GM12891 (cell line): ENCODE data around the gene ICE1.

Experiments
- DNase-seq: peaks from one replicate; pipeline ENCODE4 v3.0.0; 2011; ENCODE audit warnings: low spot score; ENCODE audit not compliant: insufficient read length
- FAIRE-seq: peaks from 2 replicates; lab custom pipeline; 2011; peaks lifted over from hg19 to GRCh38; lab: Jason Lieb, UNC
- PAX5 ChIP-seq: IDR thresholded peaks from 2 replicates; pipeline ENCODE4 v1.6.1; 2011; ENCODE audit warnings: low read length, moderate library complexity, mild to moderate bottlenecking; ENCODE audit not compliant: insufficient read depth, severe bottlenecking
- POLR2A ChIP-seq: IDR thresholded peaks from 2 replicates; pipeline ENCODE4 v1.6.1; 2011; ENCODE audit warnings: low read depth, low read length, control low read depth
- POLR2AphosphoS5 ChIP-seq: IDR thresholded peaks from 2 replicates; pipeline ENCODE4 v1.6.1; 2011; ENCODE audit warnings: low read depth, low read length, control low read depth
- POU2F2 ChIP-seq: IDR thresholded peaks from 2 replicates; pipeline ENCODE4 v1.6.1; 2011; ENCODE audit warnings: low read depth, mild to moderate bottlenecking, control low read depth, low read length, moderate library complexity
- SPI1 ChIP-seq: IDR thresholded peaks from 2 replicates; pipeline ENCODE4 v1.6.1; 2011; ENCODE audit warnings: low read depth, low read length, control low read depth
- TAF1 ChIP-seq: IDR thresholded peaks from 2 replicates; pipeline ENCODE4 v1.6.1; 2011; ENCODE audit warnings: low read depth, low read length, control low read depth

Gene ICE1

DNA sequence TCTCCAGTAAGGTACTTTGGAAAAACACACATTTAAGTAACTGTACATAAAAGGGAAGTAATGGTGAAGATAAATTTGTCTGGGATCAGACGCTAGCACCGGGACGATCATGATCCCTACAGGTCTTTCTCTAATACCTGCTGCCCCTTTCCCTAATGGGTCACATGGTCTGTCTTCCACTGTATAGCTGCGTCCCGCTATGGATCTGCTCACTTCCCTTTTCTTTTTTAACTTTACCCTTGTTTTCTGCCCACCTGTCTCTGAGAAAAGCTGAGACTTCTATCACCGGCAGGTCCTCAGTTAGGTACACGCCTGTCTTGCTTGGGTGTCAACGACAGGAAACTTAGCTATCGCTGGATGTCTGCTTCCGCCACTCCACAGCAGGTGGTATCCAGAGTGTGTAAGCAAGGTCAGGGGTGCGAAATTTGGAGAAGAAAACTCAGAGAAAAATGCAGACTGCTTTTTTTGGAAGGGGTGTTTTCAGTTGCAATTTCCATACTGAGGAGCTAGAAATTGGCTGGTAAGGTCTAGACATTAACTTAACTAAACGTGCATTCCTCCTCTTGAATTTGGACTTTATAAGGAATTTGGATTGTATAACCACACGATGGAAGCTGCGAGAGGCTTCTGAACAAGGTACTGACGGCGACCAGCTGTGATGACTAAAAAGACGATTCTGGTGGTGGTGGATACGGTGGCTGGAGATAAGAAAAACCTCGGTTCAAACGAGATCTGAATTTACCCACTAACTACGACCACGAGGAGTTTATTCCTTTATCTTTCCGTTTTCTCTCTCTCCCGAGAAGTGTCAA lies 1.1 kb upstream of the ICE1 start:
- DNase-seq (no peak), FAIRE-seq (no peak)
- TF ChIP-seq POLR2AphosphoS5: no peak
- TF ChIP-seq TAF1: no peak
- TF ChIP-seq POU2F2: no peak
- TF ChIP-seq SPI1: peak; percentile 78
- no peak for TF ChIP-seq POLR2A
- TF ChIP-seq PAX5: peak; percentile 81

- DNase-seq (no peak), FAIRE-seq (no peak)
- TF ChIP-seq POLR2AphosphoS5 (0 out of 2 replicates have a peak, but pooled peaks have one; percentile 26), SPI1 (no peak)
Measured at GRCh38 chr5:5422819-5423515, 490 bp downstream of the ICE1 start.

GRCh38 chr5:5423586-5423985 lies 1.1 kb downstream of the ICE1 start:
- no peak for FAIRE-seq
- no peak for DNase-seq
- 0 out of 2 replicates have a peak, but pooled peaks have one; percentile 1 for TF ChIP-seq SPI1
- TF ChIP-seq POLR2A: no peak

DNA sequence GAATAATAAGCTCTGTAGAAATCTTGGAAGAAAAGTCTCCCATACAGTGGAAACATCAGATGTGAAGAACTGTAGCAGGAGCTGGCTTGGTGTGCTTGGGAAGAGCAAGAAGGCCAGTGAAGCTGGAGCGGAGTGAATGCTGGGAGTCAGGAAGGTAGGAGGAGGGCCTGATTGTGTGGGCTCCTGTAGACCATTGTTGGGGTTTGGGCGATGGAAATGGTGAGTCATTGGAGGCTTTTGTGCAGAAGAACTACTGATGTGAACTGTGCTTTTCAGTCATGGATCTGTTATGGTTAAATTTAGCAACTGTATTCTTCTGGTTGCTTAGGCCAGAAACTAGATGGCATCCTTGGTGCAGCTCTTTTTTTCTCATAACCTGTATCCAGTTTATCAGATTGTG lies 2.3 kb downstream of the ICE1 start:
- DNase-seq (no peak), FAIRE-seq (no peak)
- TF ChIP-seq POLR2AphosphoS5: no peak
- no peak for TF ChIP-seq PAX5

DNA sequence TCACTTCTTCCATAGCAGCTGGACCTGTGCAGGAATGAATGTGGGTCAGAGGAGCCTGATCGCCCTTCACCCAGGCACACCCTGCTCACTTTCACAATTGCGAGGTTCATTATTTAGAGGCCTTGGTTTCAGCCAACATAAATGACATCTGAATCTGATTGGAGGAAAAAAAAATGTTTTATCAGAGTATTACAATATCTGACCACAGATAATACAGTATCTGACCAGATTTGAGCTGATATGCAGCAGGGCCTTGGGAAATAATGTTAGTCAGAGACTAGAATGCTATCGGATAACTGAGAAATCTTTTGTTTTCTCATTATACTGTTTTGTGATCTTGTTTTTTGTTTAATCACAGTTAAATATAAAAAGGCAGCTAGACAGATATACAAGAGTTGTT lies 7.7 kb downstream of the ICE1 start:
- no peak for TF ChIP-seq TAF1
- TF ChIP-seq POLR2A: no peak
- no peak for TF ChIP-seq SPI1
- no peak for TF ChIP-seq PAX5
- no peak for TF ChIP-seq POLR2AphosphoS5
- TF ChIP-seq POU2F2: no peak
- FAIRE-seq: no peak

DNA sequence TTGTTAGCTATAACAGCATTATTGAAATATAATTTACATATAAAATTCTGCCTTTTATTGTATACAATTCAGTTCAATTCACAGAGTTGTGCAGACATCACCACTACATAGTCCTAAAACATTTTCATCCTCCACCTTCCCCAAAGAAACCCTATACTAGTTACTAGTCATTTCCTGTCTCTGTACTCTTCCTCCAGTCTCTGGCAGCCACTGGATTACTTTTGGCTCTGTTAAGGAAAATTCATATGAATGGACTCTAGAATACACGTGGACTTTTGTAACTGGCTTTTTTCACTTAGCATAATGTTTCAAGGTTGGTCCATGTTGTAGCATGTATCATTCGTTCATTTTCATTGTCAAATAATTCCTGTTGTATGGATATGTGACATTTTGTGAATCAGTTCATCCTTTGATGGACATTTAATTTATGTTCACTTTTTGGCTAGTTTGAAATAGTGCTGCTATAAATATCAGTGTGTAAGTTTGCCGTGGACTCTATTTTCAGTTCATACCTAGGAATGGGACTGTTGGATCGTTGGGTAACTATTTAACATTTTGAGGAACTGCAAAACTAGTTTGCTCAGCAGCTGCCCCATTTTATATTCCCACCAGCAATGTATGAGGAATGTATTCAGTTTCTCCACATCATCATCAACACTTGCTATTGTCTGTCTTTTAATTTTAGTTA lies 9.7 kb downstream of the ICE1 start:
- FAIRE-seq (peak; percentile 40), DNase-seq (no peak)
- no peak for TF ChIP-seq TAF1

More for the DNA sequence above, 7.7 kb downstream of the ICE1 start:
- no peak for DNase-seq

- FAIRE-seq: no peak
- TF ChIP-seq POLR2A: no peak
- no peak for TF ChIP-seq POU2F2
- no peak for TF ChIP-seq POLR2AphosphoS5
- TF ChIP-seq SPI1: no peak
- TF ChIP-seq TAF1: no peak
- TF ChIP-seq PAX5: no peak
- no peak for DNase-seq
Measured at GRCh38 chr5:5436203-5436760, 13.8 kb downstream of the ICE1 start.

DNA sequence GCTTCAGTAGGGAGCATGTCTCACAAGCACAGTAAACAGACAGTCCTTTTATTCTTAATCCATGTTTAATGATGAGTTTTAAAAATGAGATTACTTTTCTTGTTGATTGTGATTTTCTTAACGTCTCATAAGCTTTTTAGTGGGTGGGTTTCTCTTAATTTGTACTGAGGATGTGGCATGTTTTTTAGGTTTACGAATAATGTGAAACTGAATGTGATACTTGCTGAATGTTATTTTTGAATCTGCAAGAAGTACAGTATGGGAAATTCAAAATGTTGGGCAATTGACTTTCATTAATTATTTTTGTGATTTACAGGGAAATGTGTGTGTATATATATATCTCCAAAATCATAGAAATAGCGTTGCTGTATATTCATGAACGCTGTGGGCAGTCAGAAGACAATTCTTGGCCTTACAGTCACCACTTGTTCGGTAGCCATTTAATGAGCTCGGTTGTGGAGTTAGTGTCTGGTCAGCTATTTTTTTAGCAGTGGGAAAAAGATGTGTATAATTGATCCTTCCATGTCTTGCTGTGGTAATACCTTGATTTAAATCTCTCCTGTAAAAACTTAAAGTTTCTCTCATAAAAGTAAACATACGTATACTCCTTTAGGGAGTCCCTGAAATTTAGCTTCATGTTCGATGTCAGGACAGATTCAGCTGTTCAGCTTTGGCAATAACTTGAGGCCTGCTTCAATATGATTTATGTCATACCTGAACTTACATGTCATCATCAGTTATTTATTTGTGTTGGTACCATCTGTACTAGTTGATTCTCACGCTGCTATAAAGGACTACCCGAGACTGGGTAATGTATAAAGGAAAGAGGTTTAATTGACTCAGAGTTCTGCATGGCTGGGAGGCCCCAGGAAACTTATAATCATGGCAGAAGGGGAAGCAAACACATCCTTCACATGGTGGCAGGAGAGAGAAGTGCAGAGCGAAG lies 15.0 kb downstream of the ICE1 start:
- no peak for TF ChIP-seq POU2F2
- TF ChIP-seq POLR2AphosphoS5: no peak
- TF ChIP-seq PAX5: no peak
- no peak for TF ChIP-seq POLR2A
- TF ChIP-seq TAF1: no peak
- no peak for TF ChIP-seq SPI1
- FAIRE-seq: peak; percentile 65
- no peak for DNase-seq

DNA sequence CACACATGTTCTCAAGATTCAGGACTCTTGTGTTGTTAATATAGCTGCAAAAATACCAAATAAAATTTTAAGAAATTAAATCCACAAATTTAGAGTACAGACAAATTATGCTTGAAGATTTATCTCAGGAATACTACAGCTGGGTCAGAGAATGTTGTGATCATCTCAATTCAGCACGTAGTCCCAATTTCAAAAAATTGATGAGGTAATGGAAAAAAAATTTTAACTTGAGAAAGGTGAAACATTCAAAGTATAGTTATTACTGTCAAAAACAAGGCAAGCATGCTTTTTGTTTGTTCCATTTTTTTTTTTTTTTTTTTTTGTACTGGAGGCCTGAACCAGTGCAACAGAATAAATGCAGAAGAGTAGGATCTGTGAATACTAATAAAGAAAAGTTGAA lies 29.4 kb downstream of the ICE1 start:
- no peak for FAIRE-seq
- no peak for DNase-seq
- no peak for TF ChIP-seq TAF1
- no peak for TF ChIP-seq PAX5
- no peak for TF ChIP-seq POLR2AphosphoS5
- no peak for TF ChIP-seq SPI1
- TF ChIP-seq POU2F2: no peak
- TF ChIP-seq POLR2A: no peak
